HG02943 (cell line): ENCODE data around the gene MROH9.
"Not testable (repeated sequence)": the region's sequence is repeated elsewhere in the genome, so short reads cannot be mapped to it uniquely, and the experiment has no call there.

ENCODE experiments used
- ATAC-seq: cut with Tn5 transposase; IDR thresholded peaks from one replicate; pipeline ENCODE4 v1.9.1; 2021; ENCODE audit warnings: mild to moderate bottlenecking, low read depth, moderate library complexity; ENCODE audit not compliant: unreplicated experiment

MROH9 gene, protein sequence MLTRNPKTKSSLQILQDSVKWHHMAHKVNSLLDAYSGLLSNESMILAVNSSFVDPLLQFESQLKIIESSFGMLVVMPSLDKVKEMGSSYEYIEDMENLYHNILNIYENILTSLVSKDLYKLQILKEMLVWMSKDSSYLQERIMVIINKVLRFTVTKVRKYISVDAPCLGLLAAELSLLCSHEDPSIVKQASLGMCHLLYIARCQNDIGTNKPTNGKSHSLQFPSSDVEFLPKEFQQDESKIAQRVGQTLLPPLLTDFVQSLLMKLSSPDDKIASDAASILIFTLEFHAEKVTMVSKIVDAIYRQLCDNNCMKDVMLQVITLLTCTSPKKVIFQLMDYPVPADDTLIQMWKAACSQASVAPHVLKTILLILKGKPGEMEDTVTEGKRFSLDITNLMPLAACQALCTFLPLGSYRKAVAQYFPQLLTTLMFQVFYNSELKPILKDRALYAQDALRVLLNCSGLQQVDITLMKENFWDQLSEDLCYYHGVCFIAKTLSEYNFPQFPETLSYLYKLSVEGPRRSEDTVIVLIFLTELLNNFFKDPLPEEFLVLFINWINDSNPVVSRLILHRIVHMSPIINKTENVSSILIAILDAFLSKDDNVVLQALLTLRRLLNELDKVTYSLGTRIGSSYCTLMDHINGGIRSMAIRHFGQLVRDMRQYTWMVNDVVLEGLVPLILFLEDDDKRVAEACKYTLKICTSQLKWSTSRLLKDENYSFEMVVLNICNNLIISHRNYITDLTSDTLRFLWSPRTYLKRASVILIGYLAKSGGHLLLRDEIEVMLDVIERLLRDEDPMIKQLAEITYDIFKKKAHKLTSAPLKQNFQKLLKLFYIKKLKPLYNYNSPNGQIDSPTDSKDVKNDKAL

DNA sequence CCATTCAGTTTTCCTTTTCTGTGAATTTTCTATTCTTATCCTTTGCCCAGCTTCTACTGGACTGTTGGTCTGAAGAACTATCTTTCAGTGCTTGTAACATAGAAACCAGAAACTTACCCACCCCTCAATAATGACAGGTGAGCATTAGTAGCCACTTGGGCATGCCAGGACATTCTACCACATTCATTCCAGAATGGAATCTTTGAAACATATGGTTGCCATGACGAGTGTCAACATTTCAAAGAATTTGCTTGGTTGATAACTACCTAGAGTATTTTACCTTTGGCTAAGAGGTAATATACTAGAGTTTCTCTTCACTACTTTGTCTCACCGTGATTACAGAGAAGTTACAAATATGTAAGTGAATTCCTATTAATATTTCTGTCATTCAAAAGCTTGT, at the start of gene MROH9:
MROH9 (plus strand) TSS at position 304 of the 400 bp plus-strand sequence. CDS start 10,023 bp downstream, outside the sequence.
- ATAC-seq: no peak

DNA sequence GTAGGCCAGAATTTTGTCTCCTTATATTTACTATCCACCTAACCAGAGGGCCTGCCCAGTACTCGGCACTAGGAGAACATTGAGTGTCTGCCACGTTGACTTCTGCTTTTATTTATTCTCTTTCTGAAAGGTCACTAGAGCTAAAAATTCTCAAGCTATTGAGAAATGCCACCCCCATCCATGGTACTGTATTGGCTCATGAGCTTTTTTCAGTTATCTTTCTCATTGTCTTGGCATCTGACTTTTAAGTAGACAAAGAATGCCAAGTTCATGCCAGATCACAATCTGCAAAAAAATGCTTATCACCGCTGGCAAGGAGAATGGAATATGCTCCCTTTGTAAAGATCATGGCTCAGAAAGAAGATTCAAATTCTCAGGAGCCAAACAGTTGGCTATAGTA, 49.8 kb upstream of the MROH9 start:
- no peak for ATAC-seq

DNA sequence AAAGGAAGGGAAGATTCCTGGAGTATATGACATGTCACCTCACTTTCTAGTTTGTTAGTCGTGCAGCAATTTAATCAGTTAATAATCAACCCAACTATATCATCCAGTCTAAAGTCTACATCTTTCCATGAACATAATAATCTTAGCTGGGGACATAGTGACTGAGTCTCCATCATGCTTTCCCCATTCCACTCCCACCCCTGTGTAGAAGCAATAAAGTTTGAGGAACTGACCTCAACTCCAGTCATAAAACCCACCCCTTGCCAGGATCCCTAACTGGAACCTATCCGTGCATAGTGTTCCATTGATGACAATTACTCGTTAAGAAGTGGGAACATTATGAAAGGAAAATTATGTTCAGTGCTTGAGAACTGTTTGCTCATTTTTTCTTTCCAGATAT, 48.9 kb upstream of the MROH9 start:
- ATAC-seq: no peak

DNA sequence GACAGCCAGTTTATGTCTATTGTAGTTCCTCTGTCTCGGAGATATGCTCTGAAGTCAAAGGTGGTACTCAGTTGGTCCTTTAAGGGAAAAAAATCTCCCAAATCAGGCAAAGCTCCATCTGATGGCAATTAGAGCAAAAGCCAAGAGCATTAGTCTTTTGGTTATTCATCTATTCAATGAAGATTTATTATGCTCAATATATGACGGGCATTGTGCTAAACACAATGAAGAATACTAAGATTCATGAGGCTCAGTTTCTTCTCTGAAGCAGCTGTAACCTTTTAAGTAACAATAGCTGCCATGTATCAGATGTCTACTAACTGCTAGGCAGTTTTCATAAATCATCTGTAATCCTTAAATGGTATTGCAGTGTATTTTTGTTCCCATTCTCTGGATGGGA, 47.6 kb upstream of the MROH9 start:
- no peak for ATAC-seq

DNA sequence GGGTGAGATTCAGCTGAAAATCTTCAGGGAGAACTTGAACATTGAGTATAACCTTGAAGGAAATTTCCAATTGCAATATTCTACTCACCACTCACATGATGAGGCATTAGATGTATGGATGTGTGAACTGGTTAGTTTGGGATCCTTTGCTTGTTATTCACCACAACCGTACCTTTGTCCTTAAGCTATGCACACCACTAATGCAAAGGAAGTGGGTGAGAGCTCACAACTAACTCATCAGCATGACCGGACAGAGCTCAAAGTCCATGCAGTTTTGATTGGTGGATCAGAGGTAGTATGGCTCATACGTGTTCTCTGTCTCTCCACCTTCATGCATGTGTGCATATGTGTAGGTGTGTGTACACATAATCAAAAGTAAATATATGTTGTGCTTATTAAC, 43.5 kb upstream of the MROH9 start:
- ATAC-seq: no peak

DNA sequence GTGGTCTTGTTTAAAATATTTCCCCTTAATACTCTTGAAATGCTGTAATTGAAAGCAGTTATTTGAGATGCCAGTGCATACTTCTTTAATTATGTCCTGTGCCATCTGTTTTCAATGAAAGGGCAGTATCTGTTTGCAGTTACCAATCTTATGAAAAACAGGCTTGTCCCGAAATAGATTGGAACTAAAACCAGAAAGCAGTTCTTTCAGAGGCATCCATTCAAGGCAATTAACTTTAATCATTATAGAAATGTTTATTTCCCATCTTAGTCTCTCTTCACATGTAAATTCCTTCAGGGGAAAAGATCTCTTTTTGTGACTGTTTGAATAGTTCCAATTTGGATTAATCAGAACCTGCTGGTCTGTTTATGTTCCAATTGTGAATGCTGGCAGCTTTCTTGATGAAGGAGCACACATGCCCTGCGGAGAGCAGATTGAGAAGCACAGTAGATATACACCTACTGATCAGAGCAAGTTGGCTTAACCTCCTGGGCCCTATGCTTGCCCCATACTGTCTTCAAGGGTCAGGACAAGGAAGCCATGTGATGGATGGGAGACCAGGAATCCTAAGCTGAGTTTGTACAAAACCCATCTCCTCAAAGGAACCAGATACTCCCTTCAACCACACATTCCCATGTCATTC, 41.6 kb upstream of the MROH9 start:
- ATAC-seq: no peak

DNA sequence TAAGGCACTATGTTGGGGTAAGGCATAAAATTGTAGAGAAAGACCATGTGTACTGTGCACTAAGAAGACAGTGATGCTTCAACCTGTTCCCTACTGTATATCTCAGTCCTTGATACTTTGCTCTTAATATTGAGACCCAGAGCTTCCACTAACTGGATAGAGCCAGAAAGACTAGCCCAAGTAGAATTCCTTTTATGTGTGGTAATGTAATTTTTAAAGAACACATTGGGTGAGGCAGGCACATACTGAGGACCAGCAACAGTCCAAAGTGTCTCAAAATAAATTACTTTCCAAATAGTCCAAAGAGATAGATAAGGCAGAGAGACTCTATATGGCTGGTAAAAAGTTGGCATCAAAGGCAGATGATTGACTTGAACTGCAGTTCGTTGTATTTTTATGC, 31.4 kb upstream of the MROH9 start:
- no peak for ATAC-seq

DNA sequence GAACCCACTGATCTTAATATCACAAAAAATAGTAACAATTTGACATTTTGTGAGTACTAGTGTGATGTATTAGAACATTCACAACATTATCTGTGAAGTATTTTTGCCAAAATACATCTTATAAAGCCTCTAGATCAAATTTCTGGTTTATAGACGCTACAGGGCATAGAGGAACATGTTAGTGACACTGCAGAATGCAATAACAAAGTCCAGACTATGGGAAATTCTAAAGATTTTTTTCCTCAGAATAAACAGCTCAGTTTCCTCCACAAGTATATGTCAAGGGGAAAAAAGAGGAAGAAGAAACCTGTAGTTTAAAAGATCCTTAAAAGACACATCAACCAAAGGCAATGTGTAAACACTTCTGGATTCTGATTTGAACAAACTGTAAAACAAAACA, 26.4 kb upstream of the MROH9 start:
- ATAC-seq: no peak

DNA sequence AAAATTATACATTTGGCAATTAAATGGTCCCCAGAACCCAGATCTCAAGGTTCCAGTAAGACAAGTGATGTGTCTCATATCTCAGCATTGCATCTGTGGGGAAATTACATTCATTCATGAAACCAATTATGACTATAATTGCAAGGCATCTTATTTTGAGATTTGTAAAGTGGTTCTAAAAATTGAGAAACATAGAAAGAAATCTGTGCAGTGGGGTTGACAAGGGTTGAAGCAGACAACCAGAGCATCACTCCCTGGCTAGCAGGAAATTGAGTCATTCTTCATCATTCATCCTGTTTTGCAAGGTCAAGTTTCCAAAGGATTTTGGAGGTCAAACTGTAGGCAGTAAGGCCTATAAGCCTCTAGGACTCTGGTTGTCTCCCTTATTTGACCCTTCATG, 25.1 kb upstream of the MROH9 start:
- ATAC-seq: no peak

DNA sequence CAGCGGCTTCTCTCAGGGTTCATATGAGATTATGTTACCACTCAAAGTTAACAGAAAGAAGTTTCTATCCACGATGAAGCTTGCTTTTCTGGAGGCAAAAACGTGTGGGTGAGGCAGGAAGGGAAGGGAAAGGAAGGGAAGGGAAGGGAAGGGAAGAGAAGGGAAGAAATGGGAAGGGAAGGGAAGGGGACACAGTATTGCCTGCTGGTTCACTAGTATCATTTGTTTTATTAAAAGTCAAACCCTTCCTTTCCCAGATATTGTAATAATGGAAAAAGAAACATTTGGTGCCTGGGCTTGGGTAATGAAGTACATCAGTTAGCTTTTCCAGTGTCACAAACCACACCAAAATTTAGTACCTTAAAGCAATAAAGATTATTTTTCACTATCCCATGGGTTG, 18.0 kb upstream of the MROH9 start:
- ATAC-seq: no peak

DNA sequence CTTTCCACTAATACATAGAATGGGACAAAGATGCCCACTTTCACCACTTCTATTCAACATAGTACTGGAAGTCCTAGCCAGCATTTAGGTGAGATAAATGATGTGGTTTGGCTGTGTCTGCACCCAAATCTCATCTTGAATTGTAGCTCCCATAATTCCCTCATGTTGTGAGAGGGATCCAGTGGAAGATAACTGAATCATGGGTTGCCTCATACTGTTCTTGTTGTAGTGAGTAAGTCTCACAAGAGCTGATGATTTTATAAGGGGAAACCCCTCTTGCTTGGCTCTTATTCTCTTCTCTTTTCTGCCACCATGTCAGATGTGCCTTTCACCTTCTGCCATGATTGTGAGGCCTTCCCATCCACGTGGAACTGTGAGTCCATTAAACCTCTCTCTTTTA, 10.7 kb upstream of the MROH9 start:
- ATAC-seq: not testable (repeated sequence)

DNA sequence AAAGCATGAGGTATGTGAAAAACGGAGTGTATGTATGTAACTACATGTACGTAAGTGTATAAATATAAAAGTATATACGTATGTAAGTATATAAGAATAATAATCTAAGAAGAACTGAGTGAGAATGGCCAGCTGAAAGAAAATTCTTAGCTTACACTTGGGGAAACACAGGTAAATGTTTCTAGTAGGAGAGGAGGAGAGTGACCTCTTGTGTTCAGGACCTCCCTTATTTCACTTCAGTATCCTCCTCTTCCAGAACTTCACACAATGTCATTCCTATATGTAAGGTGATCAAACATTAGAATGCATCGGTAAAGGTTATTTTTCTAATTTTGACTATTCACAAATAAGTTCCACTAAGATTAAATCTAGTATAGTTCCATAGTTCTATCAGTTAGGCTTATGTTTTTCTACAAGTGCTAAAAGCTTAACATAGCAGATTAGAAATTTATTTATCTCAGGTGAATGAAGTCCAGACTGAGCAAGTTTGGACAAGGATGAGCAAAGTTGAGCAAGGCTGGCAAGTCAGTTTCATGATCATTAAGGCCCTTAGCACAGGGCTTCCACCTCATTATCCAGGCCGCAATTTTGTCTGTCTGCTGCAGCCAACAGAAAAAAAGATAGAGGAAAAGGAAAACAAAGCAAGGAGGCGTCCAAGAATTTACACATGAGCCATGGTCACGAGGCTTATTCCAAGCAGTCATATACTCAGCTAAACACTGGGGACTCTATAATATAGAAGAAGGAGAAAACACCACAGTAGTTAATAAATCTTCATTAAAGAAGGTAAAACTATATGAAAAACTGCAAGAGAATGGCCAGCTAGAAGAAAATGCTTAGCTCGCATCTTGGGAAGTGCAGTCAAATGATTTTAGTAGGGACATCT, 7.1 kb upstream of the MROH9 start:
- ATAC-seq: no peak

DNA sequence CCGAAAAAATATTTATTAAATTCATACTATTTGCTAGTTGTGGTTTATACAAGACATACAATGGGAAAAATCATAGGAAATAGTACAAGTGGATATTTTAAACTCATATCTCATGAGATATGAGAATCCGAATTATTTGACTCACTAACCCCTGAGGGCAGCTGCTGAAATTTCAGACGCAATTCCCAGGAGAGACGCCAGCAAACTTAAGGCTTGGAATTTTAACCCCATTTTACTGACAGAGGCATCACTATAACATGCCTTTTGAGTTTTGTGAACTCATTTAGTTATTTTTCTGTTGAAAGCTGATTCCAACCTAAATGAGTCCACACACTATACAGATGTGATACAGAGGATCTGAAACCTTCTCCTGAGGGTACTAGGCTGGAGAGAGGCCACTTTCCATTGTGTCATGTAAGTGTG, 5.9 kb upstream of the MROH9 start:
- ATAC-seq: no peak

DNA sequence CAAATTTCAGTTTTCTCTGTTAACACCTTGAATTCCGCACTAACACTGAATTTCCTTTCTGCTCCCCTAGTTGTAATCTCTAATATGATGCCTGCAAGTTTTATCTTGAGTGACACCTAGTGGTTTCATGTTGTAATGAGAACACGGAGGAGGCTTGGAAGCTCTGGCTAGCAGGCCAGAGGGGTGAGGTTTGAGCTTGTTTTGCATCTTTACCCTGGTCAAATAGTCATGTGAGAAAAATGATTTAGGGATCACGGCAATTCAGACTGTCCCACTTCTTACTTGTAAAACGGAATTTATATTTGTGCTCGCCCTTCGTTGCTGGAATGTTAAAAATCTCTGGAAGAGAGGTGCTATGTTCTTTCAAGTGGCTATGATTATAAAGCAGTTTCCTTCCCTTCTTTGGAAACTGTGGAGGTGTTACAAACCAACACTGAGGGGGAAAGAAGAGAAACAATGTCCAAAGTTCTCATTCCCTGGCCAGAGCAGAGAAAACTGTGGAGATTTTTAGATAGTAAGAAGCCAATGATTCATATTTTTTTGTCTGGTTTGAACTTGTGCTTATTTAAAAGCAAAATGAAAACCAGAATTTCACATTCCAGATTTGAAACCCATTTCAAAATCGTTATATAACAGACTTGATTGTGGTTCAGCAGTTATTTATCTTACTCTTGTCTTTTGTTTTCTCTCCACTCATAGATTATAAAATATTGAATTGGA, 5.3 kb upstream of the MROH9 start:
- ATAC-seq: peak; percentile 90

DNA sequence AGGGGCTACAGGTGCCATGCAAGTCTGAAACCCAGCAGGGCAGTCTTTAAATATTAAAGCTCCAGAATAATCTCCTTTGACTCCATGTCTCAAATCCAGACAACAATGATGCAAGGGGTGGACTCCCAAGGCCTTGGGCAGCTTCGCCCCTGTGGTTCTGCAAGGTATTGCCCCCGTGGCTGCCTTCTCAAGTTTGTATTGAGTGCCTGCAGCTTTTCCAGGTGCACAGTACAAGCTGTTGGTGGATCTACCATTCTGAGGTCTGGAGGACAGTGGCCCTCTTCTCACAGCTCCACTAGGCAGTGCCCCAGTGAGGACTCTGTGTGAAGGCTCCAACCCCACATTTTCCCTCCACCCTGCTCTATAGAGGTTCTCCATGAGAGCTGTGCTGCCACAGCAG, 3.7 kb upstream of the MROH9 start:
- no peak for ATAC-seq

DNA sequence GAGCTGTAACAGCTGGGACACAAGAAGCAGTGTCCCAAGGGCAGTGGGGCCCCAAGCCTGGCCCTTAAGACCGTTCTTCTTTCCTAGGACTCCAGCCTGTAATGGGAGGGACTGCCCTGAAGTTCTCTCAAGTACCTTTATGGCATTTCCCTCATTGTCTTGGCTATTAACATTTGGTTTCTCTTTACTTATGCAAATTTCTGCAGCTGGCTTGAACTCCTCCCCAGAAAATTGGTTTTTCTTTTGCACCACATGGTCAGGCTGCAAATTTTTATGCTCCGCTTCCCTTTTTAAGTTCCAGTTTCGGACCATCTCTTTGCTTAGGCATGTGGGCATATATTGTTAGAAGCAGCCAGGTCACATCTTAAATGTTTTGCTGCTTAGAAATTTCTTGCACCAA, 3.1 kb upstream of the MROH9 start:
- no peak for ATAC-seq

DNA sequence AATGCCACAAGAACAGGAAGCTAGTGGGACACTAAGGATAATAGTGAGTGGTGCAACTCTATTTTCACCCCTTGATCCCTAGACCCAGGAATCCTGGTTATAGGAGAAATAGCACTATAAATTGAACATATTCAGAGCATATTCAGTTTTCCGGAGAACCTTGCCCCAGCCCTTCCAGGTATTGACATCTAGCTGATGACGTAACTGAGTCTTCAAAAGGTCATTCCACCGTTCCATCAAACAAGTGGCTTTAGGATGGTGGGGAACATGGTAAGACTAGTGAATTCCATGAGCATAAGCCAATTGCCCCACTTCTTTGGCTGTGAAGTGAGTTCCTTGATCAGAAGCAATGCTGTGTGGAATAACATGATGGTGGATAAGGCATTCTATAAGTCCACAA, 2.9 kb downstream of the MROH9 start:
- ATAC-seq: no peak

DNA sequence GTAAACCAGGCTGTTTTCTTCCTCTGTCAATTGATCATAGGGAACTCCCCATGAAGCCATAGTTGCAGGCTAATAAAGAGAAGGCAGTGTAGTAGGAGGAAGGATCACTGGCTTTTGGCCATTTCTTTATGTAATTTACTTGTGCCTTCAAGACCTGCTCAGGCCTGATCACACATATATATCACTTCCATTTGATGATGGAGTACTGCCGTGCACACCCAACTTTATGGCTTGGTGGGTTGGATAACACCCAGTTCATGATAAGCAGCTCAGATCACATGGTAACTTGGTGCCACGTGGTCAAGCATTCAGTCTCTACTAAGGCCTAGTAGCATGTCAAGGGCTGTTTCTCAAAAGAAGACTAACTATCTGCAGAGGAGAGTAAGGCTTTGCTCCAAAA, 4.1 kb downstream of the MROH9 start:
- ATAC-seq: no peak

DNA sequence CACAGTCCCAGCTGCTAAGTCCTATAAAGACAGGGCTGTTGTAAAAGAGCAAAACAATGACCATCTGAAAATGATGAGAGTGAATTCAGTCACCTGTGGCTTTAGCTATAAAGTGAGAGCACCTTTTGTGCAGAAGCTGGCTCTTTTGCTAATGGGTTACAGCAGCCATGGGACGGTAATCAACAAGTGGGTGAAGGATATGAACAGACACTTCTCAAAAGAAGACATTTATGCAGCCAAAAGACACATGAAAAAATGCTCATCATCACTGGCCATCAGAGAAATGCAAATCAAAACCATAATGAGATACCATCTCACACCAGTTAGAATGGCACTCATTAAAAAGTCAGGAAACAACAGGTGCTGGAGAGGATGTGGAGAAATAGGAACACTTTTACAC, 16.4 kb downstream of the MROH9 start:
- ATAC-seq: not testable (repeated sequence)

DNA sequence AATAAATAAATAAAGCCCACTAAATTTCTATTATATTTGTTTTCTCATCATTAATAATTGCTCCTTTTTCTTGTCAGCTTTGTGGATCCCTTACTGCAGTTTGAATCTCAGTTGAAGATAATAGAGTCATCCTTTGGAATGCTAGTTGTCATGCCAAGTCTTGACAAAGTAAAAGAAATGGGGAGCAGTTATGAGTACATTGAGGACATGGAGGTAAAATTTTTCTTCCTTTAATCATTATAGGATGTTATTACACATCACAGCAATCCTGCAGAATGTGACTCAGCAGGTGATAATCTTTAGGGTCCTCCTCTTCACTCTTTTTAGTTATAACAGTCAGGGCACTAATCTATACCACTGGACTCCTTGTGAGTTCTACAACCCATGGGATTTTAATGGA, 24.1 kb downstream of the MROH9 start:
- no peak for ATAC-seq
